Activated CD8-positive, alpha-beta memory T cell treated with anti-CD3 and anti-CD28 coated beads for 4 hours (primary cell): ENCODE results near the gene TGIF2.
"Not testable (repeated sequence)": the region's sequence is repeated elsewhere in the genome, so short reads cannot be mapped to it uniquely, and the experiment has no call there.

Experiments used
- DNase-seq, 2 donors: peaks; one replicate each; pipeline ENCODE4 v3.0.0-alpha.2; 2020; ENCODE audit warnings: low read depth in 2 of 2

The TGIF2 gene

GRCh38 chr20:36578356-36579041 lies 5.1 kb downstream of the TGIF2 start:
- DNase-seq = no peak

GRCh38 chr20:36579996-36580545 lies 6.7 kb downstream of the TGIF2 start:
- DNase-seq = no peak

- DNase-seq = no peak
These were observed 8.9 kb downstream of the TGIF2 start for GRCh38 chr20:36582322-36582721.

GRCh38 chr20:36582821-36583220 lies 9.4 kb downstream of the TGIF2 start:
- no peak for DNase-seq

- DNase-seq = no peak
These were observed 10.7 kb downstream of the TGIF2 start for GRCh38 chr20:36584018-36584481.

GRCh38 chr20:36585410-36586125 lies 12.2 kb downstream of the TGIF2 start:
- no peak for DNase-seq

- no peak for DNase-seq
These were observed 14.1 kb downstream of the TGIF2 start for GRCh38 chr20:36587388-36588070.

- no peak for DNase-seq
These were observed 17.9 kb downstream of the TGIF2 start for GRCh38 chr20:36591281-36591680.

- DNase-seq = peak in 1 of 2 donors; percentile 36
These were observed 18.7 kb downstream of the TGIF2 start for GRCh38 chr20:36591854-36592641.

- DNase-seq = no peak
These were observed 20.0 kb downstream of the TGIF2 start for GRCh38 chr20:36593347-36593929.

GRCh38 chr20:36599912-36600345 lies 26.5 kb downstream of the TGIF2 start:
- no peak for DNase-seq

GRCh38 chr20:36601540-36601939 lies 28.1 kb downstream of the TGIF2 start:
- DNase-seq = no peak

- peak in 1 of 2 donors; percentile 19 for DNase-seq
These were observed 31.6 kb downstream of the TGIF2 start for GRCh38 chr20:36604952-36605398.

GRCh38 chr20:36605399-36606157 lies 32.2 kb downstream of the TGIF2 start, which contains the start of gene RAB5IF:
TSS of gene RAB5IF (plus strand) at chr20:36605779. CDS start at chr20:36605952, 173 bp downstream.
- DNase-seq = peak; percentile 98 to 99

- no peak for DNase-seq
These were observed 33.0 kb downstream of the TGIF2 start for GRCh38 chr20:36606158-36607066.

- no peak for DNase-seq
These were observed 34.4 kb downstream of the TGIF2 start for GRCh38 chr20:36607586-36608387.

- not testable (repeated sequence) for DNase-seq
These were observed 35.0 kb downstream of the TGIF2 start for GRCh38 chr20:36608388-36608728.

GRCh38 chr20:36611625-36612024 lies 38.2 kb downstream of the TGIF2 start:
- no peak for DNase-seq
